ENCODE results near the gene KLHL29. TPM values are rescaled to one million over a fixed set of nuclear protein-coding genes. Genes with fewer than 3 reads are reported as not detected.

KLHL29 gene
- total RNA-seq, 1 experiment from 2014 or later, result 1.9 TPM

- no peak for DNase-seq (ENCODE audit: low read depth in 1 of 2, low spot score in 2 of 2)
- Histone ChIP-seq H3K4me3 (no peak overlapping the region), H3K27ac (no peak overlapping the region), H3K9me3 (replicated peaks) (no peaks in the 10 kb centered on the region), H3K4me1 (replicated peaks) (peaks cover 14% of the 10 kb centered on the region), H3K27me3 (replicated peaks) (no peaks in the 10 kb centered on the region), H3K36me3 (no peaks in the 10 kb centered on the region)
These were observed 141.1 kb downstream of the KLHL29 start for GRCh38 chr2:23526114-23526513.

- Histone ChIP-seq H3K4me3 (no peak overlapping the region), H3K36me3 (no peaks in the 10 kb centered on the region), H3K9me3 (replicated peaks) (no peaks in the 10 kb centered on the region), H3K4me1 (replicated peaks) (peaks cover 14% of the 10 kb centered on the region), H3K27ac (no peak overlapping the region), H3K27me3 (replicated peaks) (no peaks in the 10 kb centered on the region)
- DNase-seq (ENCODE audit: low read depth in 1 of 2, low spot score in 2 of 2), result no peak
These were observed 142.1 kb downstream of the KLHL29 start for GRCh38 chr2:23526835-23527790.

- no peaks in the 10 kb centered on the region for H3K9me3 ChIP-seq (replicated peaks)
- no peak overlapping the region for H3K4me3 ChIP-seq
- H3K36me3 ChIP-seq, result no peaks in the 10 kb centered on the region
- no peak overlapping the region for H3K27ac ChIP-seq
- no peak for DNase-seq (ENCODE audit: low read depth in 1 of 2, low spot score in 2 of 2)
- peaks cover 14% of the 10 kb centered on the region for H3K4me1 ChIP-seq (replicated peaks)
- no peaks in the 10 kb centered on the region for H3K27me3 ChIP-seq (replicated peaks)
These were observed 143.2 kb downstream of the KLHL29 start for GRCh38 chr2:23528171-23528570.

- H3K27me3 ChIP-seq (replicated peaks), result no peaks in the 10 kb centered on the region
These were observed 143.7 kb downstream of the KLHL29 start for GRCh38 chr2:23528690-23529089.

GRCh38 chr2:23529659-23530058, 144.7 kb downstream of the KLHL29 start:
- Histone ChIP-seq H3K36me3 (no peaks in the 10 kb centered on the region), H3K4me3 (no peak overlapping the region), H3K27me3 (replicated peaks) (no peaks in the 10 kb centered on the region), H3K9me3 (replicated peaks) (no peaks in the 10 kb centered on the region), H3K27ac (no peak overlapping the region), H3K4me1 (replicated peaks) (peaks cover 6% of the 10 kb centered on the region)
- DNase-seq (ENCODE audit: low read depth in 1 of 2, low spot score in 2 of 2), result no peak

More at GRCh38 chr2:23528690-23529089, 143.7 kb downstream of the KLHL29 start:
- Histone ChIP-seq H3K27ac (no peak overlapping the region), H3K4me1 (replicated peaks) (peaks cover 14% of the 10 kb centered on the region), H3K4me3 (no peak overlapping the region), H3K36me3 (no peaks in the 10 kb centered on the region), H3K9me3 (replicated peaks) (no peaks in the 10 kb centered on the region)
- DNase-seq (ENCODE audit: low read depth in 1 of 2, low spot score in 2 of 2), result no peak

- DNase-seq (ENCODE audit: low read depth in 1 of 2, low spot score in 2 of 2), result no peak
- no peak overlapping the region for H3K4me3 ChIP-seq
- H3K4me1 ChIP-seq (replicated peaks), result no peaks in the 10 kb centered on the region
- no peaks in the 10 kb centered on the region for H3K36me3 ChIP-seq
- H3K27ac ChIP-seq, result no peak overlapping the region
- no peaks in the 10 kb centered on the region for H3K27me3 ChIP-seq (replicated peaks)
- no peaks in the 10 kb centered on the region for H3K9me3 ChIP-seq (replicated peaks)
These were observed 145.4 kb downstream of the KLHL29 start for GRCh38 chr2:23530206-23530908.

- no peak for DNase-seq (ENCODE audit: low read depth in 1 of 2, low spot score in 2 of 2)
- Histone ChIP-seq H3K9me3 (replicated peaks) (no peaks in the 10 kb centered on the region), H3K27me3 (replicated peaks) (no peaks in the 10 kb centered on the region)
These were observed 145.9 kb downstream of the KLHL29 start for GRCh38 chr2:23530909-23531276.

GRCh38 chr2:23531280-23531679, 146.3 kb downstream of the KLHL29 start:
- no peaks in the 10 kb centered on the region for H3K27me3 ChIP-seq (replicated peaks)
- DNase-seq (ENCODE audit: low read depth in 1 of 2, low spot score in 2 of 2), result no peak
- no peak overlapping the region for H3K4me3 ChIP-seq
- no peak overlapping the region for H3K27ac ChIP-seq
- H3K4me1 ChIP-seq (replicated peaks), result no peaks in the 10 kb centered on the region
- H3K9me3 ChIP-seq (replicated peaks), result no peaks in the 10 kb centered on the region
- no peaks in the 10 kb centered on the region for H3K36me3 ChIP-seq

More at GRCh38 chr2:23530909-23531276, 145.9 kb downstream of the KLHL29 start:
- H3K27ac ChIP-seq, result no peak overlapping the region
- H3K4me3 ChIP-seq, result no peak overlapping the region
- H3K4me1 ChIP-seq (replicated peaks), result no peaks in the 10 kb centered on the region
- no peaks in the 10 kb centered on the region for H3K36me3 ChIP-seq

- H3K4me3 ChIP-seq, result no peak overlapping the region
- no peak overlapping the region for H3K27ac ChIP-seq
- no peak for DNase-seq (ENCODE audit: low read depth in 1 of 2, low spot score in 2 of 2)
- no peaks in the 10 kb centered on the region for H3K4me1 ChIP-seq (replicated peaks)
- no peaks in the 10 kb centered on the region for H3K9me3 ChIP-seq (replicated peaks)
- no peaks in the 10 kb centered on the region for H3K27me3 ChIP-seq (replicated peaks)
- H3K36me3 ChIP-seq, result no peaks in the 10 kb centered on the region
These were observed 146.9 kb downstream of the KLHL29 start for GRCh38 chr2:23531881-23532280.

- H3K36me3 ChIP-seq, result no peaks in the 10 kb centered on the region
- no peak for DNase-seq (ENCODE audit: low read depth in 1 of 2, low spot score in 2 of 2)
- H3K4me3 ChIP-seq, result no peak overlapping the region
- H3K27me3 ChIP-seq (replicated peaks), result no peaks in the 10 kb centered on the region
- H3K9me3 ChIP-seq (replicated peaks), result no peaks in the 10 kb centered on the region
- H3K27ac ChIP-seq, result no peak overlapping the region
- no peaks in the 10 kb centered on the region for H3K4me1 ChIP-seq (replicated peaks)
These were observed 147.7 kb downstream of the KLHL29 start for GRCh38 chr2:23532391-23533337.

GRCh38 chr2:23533338-23533695, 148.3 kb downstream of the KLHL29 start:
- Histone ChIP-seq H3K27me3 (replicated peaks) (no peaks in the 10 kb centered on the region), H3K36me3 (no peaks in the 10 kb centered on the region), H3K4me1 (replicated peaks) (no peaks in the 10 kb centered on the region), H3K9me3 (replicated peaks) (no peaks in the 10 kb centered on the region), H3K27ac (no peak overlapping the region), H3K4me3 (no peak overlapping the region)
- DNase-seq (ENCODE audit: low read depth in 1 of 2, low spot score in 2 of 2), result no peak

- Histone ChIP-seq H3K9me3 (replicated peaks) (no peaks in the 10 kb centered on the region), H3K36me3 (no peaks in the 10 kb centered on the region), H3K27me3 (replicated peaks) (no peaks in the 10 kb centered on the region), H3K27ac (no peak overlapping the region), H3K4me1 (replicated peaks) (no peaks in the 10 kb centered on the region), H3K4me3 (no peak overlapping the region)
- DNase-seq (ENCODE audit: low read depth in 1 of 2, low spot score in 2 of 2), result no peak
These were observed 149.8 kb downstream of the KLHL29 start for GRCh38 chr2:23534771-23535170.

- Histone ChIP-seq H3K9me3 (replicated peaks) (no peaks in the 10 kb centered on the region), H3K36me3 (no peaks in the 10 kb centered on the region), H3K27me3 (replicated peaks) (no peaks in the 10 kb centered on the region), H3K27ac (no peak overlapping the region), H3K4me1 (replicated peaks) (no peaks in the 10 kb centered on the region), H3K4me3 (no peak overlapping the region)
- no peak for DNase-seq (ENCODE audit: low read depth in 1 of 2, low spot score in 2 of 2)
These were observed 151.3 kb downstream of the KLHL29 start for GRCh38 chr2:23536326-23536725.

Measured in SJSA1 (cell line).